A204.1 (cell line): ENCODE results near the gene OXSR1.
"Not testable (repeated sequence)": the region's sequence is repeated elsewhere in the genome, so short reads cannot be mapped to it uniquely, and the experiment has no call there.

Source experiments
- FAIRE-seq: peaks from 2 replicates; lab custom pipeline; 2012; peaks lifted over from hg19 to GRCh38; lab: Jason Lieb, UNC

The OXSR1 gene

DNA sequence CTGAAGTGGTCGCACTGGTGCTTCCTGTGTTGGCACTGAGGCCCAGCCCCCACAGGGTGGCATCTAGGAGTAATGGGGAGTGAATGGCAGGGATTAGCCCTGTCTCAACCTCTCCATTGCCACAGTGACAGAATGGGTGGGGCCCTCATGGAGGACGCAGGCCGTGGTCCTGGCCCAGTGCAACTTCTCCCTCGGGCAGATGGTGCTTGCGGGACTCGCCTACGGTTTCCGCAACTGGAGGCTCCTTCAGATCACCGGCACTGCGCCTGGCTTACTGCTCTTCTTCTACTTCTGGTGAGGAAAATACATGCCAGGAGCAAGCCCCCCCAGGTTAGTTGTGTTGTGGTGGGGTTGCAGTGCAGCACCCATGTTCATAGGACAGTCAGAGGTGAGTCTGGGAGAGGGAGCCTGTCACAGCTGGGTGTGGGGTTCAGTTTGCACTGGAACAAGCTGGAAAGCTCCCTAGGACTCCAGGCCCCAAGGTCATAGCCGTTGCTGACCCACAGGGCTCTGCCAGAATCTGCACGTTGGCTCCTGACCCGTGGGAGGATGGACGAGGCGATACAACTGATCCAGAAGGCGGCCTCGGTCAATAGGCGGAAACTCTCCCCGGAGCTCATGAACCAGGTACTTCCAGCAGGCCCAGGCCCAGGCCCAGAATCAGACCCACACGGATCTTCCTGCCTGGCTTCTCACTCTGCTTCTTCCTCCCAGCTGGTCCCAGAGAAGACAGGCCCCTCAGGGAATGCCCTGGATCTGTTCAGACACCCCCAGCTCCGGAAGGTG is 109.7 kb downstream of the OXSR1 start:
- no peak for FAIRE-seq

GRCh38 chr3:38275658-38276057 is 110.3 kb downstream of the OXSR1 start:
- no peak for FAIRE-seq

DNA sequence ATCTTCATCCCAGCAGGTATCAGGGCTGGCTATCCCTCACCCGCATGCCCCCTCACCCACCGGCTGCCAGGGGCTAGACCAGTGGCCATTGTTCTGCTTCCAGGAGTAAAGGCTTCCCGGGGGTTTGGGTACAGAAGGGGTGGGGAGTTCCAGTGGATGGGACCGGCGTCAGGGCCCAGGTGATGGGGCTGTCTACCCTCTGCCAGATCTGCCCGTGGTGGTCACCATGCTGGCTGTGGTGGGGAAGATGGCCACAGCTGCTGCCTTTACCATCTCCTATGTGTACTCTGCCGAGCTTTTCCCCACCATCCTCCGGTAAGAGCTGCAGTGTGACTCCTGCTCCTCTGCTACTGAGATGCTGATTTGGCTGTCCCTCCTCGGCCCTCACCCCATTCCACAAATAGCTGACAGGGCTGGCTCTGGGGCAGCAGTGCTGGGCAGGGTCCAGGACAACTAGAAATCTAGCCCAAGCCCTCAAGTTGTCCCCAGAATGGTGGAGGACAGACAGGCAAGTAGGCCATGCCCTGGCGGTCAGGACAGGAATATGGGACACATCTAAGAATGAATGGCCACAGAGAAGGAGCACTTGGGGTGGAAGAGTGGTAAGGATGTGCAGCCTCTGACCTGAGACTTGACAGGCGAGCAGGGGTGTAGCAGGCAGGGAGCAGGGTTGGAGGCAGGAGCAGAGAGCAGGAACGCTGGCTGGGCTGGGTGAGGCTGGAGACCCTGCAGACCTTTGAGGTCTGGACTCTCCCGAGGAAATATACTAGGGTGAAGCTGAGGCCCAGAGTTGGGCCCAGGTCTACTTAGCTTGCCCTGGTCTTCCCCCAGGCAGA is 111.0 kb downstream of the OXSR1 start:
- no peak for FAIRE-seq

DNA sequence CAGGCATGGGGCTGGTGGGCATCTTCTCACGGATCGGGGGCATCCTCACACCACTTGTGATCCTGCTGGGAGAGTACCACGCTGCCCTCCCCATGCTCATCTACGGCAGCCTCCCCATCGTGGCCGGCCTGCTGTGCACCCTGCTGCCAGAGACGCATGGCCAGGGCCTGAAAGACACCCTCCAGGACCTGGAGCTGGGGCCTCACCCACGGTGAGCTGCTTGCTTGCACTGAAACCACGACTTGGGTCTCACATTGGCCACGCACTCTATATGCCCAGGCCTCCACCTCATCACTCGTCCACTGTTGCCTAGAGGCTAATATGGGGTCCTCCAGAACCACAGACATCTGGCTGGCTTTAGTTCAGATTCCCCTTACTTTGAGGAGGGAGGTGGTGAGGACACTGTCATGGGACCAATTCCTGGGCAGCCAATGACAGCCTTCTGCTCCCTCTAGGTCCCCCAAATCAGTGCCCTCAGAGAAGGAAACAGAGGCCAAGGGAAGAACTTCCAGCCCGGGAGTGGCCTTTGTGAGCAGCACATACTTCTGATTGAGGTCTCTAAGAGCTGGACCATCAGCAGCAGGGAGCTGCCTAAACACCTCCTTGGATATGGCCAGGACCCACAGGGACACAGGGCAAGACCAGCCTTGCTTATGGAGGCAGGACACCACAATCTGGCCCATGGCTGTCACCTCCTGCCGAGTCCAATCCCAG is 111.7 kb downstream of the OXSR1 start:
- no peak for FAIRE-seq

GRCh38 chr3:38278841-38279240 is 113.5 kb downstream of the OXSR1 start:
- no peak for FAIRE-seq

GRCh38 chr3:38281895-38282686 is 116.8 kb downstream of the OXSR1 start, which contains the start of gene SLC22A14:
Gene SLC22A14 (plus strand): TSS chr3:38282294. CDS start chr3:38306027, 23,733 bp downstream.
- no peak for FAIRE-seq

- no peak for FAIRE-seq
Observed at GRCh38 chr3:38283810-38284755, 118.7 kb downstream of the OXSR1 start.

DNA sequence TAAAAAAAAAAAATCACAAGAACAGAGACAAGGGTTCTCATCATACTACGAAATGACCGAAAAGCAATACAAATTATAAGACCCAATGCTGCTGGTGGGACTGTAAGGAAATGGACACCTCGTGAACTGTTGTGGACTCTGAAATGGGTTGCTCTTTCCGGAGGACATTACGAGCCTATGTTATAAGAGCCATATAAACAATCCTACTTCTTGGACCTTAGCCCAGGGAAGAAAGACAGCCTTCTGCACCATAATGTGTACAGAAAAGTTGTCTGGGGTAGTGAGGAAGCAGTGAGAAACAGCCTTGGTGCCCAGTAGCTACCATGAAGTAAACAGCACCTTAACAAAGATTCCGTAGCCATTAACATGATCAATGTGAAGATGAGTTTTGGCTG is 119.4 kb downstream of the OXSR1 start:
- FAIRE-seq = no peak

DNA sequence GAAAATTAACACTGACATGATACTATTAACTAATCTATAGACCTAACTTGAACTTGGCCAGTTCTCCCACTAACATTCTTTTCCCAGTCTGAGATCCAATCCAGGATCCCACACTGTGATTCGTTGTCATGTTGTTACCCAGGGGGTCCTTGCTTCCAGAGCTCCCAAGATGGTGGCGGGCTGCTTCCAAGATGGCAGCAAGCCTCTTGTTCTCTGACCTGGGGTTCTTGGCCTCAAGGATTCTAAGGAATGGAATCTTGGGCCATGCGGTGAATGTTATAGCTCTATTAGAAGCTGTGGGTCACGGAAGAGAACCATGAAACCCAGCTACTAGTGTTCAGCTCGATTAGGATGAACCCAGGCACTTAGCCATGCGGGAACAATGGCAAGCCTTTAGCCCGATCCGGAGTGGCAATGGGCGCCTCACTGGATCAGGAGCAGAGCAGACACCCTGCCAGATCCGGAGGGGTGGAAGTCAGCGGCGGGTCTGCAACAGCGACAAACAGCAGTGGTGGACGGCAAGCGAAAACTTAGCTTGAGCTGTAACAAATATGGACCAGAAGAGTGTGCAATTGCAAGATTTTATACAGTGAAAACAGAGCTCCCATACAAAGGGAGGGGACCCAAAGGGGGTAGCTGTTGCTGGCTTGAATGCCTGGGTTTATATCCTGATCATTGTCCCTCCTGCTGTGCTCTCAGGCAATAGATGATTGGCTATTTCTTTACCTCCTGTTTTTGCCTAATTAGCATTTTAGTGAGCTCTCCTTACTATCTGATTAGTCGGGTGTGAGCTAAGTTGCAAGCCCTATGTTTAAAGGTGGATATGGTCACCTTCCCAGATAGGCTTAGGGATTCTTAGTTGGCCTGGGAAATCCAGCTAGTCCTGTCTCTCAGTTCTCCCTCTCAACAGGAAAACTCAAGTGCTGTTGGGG is 124.2 kb downstream of the OXSR1 start:
- not testable (repeated sequence) for FAIRE-seq

GRCh38 chr3:38297053-38297452 is 131.7 kb downstream of the OXSR1 start:
- not testable (repeated sequence) for FAIRE-seq

DNA sequence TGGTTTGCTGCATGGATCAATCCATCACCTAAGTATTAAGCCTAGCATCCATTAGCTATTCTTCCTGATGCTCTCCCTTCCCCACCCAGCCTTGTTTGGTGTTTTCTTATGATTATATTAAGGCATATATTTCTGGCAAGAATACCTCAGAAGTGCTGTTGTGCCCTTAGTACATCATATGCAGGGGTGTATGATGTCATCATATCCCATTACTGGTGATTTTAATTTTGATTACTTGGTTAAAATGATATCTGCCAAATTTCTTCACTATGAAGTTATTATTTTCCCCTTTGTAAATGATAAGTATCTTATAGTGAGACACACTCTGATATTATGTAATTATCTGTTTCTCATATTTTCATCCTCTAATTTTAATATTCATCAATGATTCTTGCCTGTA is 132.2 kb downstream of the OXSR1 start:
- FAIRE-seq = no peak

DNA sequence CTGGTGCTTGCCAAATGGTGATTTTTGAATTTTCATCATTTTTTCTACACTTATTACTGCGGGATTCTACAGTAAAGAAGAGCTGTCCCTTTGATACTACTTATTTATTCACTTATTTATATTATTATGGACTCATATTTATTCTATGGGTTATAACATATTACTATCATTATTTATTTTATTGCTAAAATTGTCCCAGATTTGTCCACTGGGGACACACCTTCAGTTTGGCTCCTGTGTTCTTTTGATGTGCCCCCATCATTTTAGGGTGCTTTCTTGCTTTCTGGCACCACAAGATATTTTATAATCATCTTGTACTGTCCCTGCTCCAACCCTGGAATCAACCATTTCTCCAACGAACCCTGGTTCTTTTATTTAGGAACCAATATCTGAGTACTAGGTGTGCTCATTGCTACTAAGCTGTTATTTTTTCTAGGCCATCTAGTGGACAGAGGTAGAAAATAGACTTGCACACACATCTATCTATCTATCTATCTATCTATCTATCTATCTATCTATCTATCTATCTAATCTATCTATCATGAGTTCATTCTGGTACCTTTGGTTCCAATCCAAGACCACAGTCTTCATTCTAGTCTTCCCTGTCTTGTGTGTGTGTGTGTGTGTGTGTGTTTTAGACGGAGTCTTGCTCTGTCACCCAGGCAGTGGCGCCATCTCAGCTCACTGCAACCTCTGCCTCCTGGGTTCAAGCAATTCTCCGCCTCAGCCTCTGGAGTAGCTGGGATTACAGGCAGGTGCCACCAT is 132.8 kb downstream of the OXSR1 start:
- peak; percentile 65 for FAIRE-seq
